ENCODE results near the gene APBA1. TPM values are rescaled to one million over a fixed set of nuclear protein-coding genes. Genes with fewer than 3 reads are reported as not detected.

APBA1 gene
- polyA plus RNA-seq (2013, experiment 1 of 4), result 5.0 TPM
- 6.5 TPM for polyA plus RNA-seq (2013, experiment 2 of 4)
- polyA plus RNA-seq (2013, experiment 3 of 4), result 2.1 TPM
- polyA plus RNA-seq (2013, experiment 4 of 4), result 3.0 TPM

DNA sequence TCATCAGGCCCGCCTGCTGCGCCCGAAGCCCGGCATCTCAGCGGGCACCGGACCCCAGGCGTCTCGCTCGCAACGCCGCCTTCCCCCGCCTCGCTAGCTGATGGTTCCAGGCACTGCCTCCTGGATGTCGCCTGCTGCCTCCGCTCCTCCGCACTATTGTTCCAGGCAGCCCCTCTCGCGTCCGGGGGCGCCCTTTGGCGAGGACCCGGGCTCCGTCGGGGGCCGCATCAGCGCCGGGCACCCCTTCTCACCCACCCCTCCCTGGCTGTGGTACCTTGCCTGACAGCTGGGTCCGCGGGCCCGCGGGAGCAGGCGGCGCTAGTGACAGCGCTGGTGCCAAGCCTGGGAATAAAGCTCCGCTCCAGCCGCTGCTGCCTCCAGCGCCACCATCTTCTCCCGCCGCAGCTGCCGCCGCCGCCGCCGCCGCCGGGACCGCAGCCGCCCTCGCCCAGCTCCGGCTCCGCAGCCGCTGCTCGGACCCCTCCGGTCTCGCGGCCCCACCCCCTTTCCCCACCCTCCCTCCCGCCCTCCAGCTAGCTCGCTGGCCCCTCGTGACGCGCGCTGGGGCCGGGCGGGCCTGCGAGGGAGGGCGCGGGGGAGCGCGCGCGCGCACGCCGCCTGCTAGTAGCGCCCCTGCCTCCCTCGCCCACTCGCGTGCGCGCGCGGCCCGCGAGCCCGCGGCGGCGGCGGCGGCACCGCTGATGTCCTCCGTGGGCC lies at the start of gene APBA1:
TSS of gene APBA1 (minus strand) at position 493 of the 717 bp plus-strand sequence.
- WGBS, 2 experiments, result 0% methylated on average over 91 to 92 of the region's 92 CpGs
- Histone ChIP-seq H3K4me1 (ENCODE audit: control insufficient read depth, insufficient read depth, low read length) (peaks cover 8% of the 10 kb centered on the region), H3K9me3 (ENCODE audit: control insufficient read depth, low read length) (no peaks in the 10 kb centered on the region), H3K27ac (ENCODE audit: insufficient read depth, low read depth, low read length, poor library complexity, severe bottlenecking) (no peak within 1 kb of the TSS), H3K27me3 (ENCODE audit: control insufficient read depth, insufficient read depth, low read length, poor library complexity, severe bottlenecking) (peaks cover 20% of the 10 kb centered on the region), H3K4me3 (ENCODE audit: insufficient read depth, low read depth, low read length) (peak within 1 kb of the TSS; percentile 69), H3K36me3 (ENCODE audit: control insufficient read depth, insufficient read depth, low read length) (no peaks in the 10 kb centered on the region)

DNA sequence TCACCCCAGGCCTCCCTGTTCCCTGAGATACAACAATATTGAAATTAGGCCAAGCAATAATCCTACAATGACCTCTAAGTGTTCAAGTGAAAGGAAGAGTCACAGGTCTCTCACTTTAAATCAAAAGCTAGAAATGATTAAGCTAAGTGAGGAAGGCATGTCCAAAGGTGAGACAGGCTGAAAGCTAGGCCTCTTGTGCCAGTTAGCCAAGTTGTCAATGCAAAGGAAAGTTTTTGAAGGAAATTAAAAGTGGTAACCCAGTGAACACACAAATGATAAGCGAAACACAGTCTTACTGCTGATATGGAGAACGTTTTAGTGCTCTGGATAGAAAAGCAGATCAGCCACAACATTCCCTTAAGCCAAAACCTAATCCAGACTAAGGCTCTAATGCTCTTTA lies 47.8 kb upstream of the APBA1 start:
- Histone ChIP-seq H3K4me3 (ENCODE audit: insufficient read depth, low read depth, low read length) (no peak overlapping the region), H3K36me3 (ENCODE audit: control insufficient read depth, insufficient read depth, low read length) (peaks cover 27% of the 10 kb centered on the region), H3K4me1 (ENCODE audit: control insufficient read depth, insufficient read depth, low read length) (no peaks in the 10 kb centered on the region), H3K27me3 (ENCODE audit: control insufficient read depth, insufficient read depth, low read length, poor library complexity, severe bottlenecking) (no peaks in the 10 kb centered on the region), H3K9me3 (ENCODE audit: control insufficient read depth, low read length) (no peaks in the 10 kb centered on the region), H3K27ac (ENCODE audit: insufficient read depth, low read depth, low read length, poor library complexity, severe bottlenecking) (no peak overlapping the region)
- 78 to 87% methylated on average over 2 of the region's 2 CpGs for WGBS, 2 experiments

DNA sequence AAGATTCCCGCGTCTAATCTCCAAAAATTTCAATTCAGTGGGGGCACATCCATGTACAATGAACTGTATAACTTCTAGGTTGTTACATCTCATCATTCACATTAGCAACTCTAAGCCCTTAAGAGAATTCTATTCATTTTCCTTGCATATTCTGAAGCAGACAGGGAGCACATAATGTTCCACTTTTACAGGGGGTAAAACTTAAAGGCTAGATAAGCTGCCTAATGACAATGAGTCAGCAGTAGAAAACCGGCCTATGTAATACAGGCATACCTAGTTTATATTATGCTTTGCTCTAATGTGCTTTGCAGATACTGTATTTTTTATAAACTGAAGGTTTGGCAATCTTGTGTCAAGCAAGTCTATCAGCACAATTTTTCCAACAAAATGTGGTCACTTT lies 47.2 kb upstream of the APBA1 start:
- 93 to 98% methylated on average over 3 of the region's 3 CpGs for WGBS, 2 experiments
- H3K4me1 ChIP-seq (ENCODE audit: control insufficient read depth, insufficient read depth, low read length), result no peaks in the 10 kb centered on the region
- no peak overlapping the region for H3K4me3 ChIP-seq (ENCODE audit: insufficient read depth, low read depth, low read length)
- H3K27me3 ChIP-seq (ENCODE audit: control insufficient read depth, insufficient read depth, low read length, poor library complexity, severe bottlenecking), result no peaks in the 10 kb centered on the region
- H3K27ac ChIP-seq (ENCODE audit: insufficient read depth, low read depth, low read length, poor library complexity, severe bottlenecking), result no peak overlapping the region
- no peaks in the 10 kb centered on the region for H3K9me3 ChIP-seq (ENCODE audit: control insufficient read depth, low read length)
- peaks cover 27% of the 10 kb centered on the region for H3K36me3 ChIP-seq (ENCODE audit: control insufficient read depth, insufficient read depth, low read length)

DNA sequence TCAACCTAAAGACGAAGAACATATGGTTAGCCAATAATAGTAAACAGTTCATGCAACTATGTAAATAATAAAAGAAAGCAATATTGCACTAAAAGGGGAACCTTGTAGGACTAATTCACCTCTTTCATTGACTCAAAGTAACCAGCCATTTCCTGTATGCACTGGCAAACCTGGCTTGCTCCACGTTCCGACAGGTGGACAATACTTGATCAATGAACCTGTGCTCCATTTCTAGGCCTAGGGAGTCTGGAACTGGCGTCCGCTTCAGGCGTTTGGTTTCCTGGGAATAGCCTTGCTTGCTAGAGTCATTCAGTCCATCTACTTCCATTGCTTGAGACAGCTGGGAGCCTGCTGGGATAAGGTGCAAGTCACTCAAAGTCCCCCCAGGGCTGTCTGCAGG lies 46.0 kb upstream of the APBA1 start:
- Histone ChIP-seq H3K4me1 (ENCODE audit: control insufficient read depth, insufficient read depth, low read length) (no peaks in the 10 kb centered on the region), H3K36me3 (ENCODE audit: control insufficient read depth, insufficient read depth, low read length) (peaks cover 25% of the 10 kb centered on the region), H3K9me3 (ENCODE audit: control insufficient read depth, low read length) (no peaks in the 10 kb centered on the region), H3K27me3 (ENCODE audit: control insufficient read depth, insufficient read depth, low read length, poor library complexity, severe bottlenecking) (no peaks in the 10 kb centered on the region), H3K4me3 (ENCODE audit: insufficient read depth, low read depth, low read length) (no peak overlapping the region), H3K27ac (ENCODE audit: insufficient read depth, low read depth, low read length, poor library complexity, severe bottlenecking) (no peak overlapping the region)
- 95% methylated on average over 5 of the region's 6 CpGs for WGBS, 2 experiments

DNA sequence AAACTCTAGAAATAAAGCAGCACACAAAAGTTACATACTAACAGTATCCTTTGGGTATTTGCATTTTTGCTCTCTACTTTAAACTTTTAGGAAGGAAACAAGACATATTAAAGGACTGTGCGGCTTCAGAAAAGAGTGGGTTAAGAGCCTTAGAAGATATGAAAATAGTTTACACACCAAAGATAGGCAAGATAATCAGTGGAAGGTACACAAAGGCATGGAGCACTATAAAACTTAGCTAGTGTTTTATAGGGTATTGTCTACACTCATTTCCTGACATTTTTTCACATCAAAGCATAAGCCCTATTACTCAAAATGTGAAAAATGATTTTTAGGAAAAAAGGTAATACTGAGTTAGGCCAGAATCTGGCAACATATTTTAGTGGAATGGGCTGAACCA lies 43.7 kb upstream of the APBA1 start:
- no peak overlapping the region for H3K27ac ChIP-seq (ENCODE audit: insufficient read depth, low read depth, low read length, poor library complexity, severe bottlenecking)
- peaks cover 7% of the 10 kb centered on the region for H3K36me3 ChIP-seq (ENCODE audit: control insufficient read depth, insufficient read depth, low read length)

DNA sequence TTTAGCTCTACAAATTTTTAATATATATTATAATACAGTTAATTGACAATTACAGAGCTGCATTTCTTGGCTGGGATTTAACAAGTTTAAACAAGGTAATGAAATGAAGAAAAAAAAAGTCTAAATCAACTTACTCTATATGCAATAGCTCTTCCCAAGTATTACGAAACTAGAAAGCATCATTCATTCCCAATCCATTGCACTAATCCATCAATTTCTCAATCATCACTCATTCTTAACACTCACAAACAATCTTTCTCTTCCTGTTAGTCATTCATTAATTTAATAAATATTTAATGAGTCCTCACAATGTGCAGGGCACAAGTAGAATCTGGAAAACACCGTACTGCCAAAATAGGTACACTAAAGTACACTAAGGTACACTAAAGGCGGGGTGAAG lies 42.9 kb upstream of the APBA1 start:
- Histone ChIP-seq H3K27me3 (ENCODE audit: control insufficient read depth, insufficient read depth, low read length, poor library complexity, severe bottlenecking) (no peaks in the 10 kb centered on the region), H3K4me3 (ENCODE audit: insufficient read depth, low read depth, low read length) (no peak overlapping the region), H3K36me3 (ENCODE audit: control insufficient read depth, insufficient read depth, low read length) (peaks cover 7% of the 10 kb centered on the region), H3K4me1 (ENCODE audit: control insufficient read depth, insufficient read depth, low read length) (no peaks in the 10 kb centered on the region), H3K27ac (ENCODE audit: insufficient read depth, low read depth, low read length, poor library complexity, severe bottlenecking) (no peak overlapping the region), H3K9me3 (ENCODE audit: control insufficient read depth, low read length) (no peaks in the 10 kb centered on the region)
- WGBS, 2 experiments, result 91 to 100% methylated on average over 3 of the region's 3 CpGs

More for the DNA sequence above, 43.7 kb upstream of the APBA1 start:
- Histone ChIP-seq H3K9me3 (ENCODE audit: control insufficient read depth, low read length) (no peaks in the 10 kb centered on the region), H3K27me3 (ENCODE audit: control insufficient read depth, insufficient read depth, low read length, poor library complexity, severe bottlenecking) (no peaks in the 10 kb centered on the region), H3K4me1 (ENCODE audit: control insufficient read depth, insufficient read depth, low read length) (no peaks in the 10 kb centered on the region), H3K4me3 (ENCODE audit: insufficient read depth, low read depth, low read length) (no peak overlapping the region)
- 91 to 100% methylated on average over 1 of the region's 1 CpG for WGBS, 2 experiments

DNA sequence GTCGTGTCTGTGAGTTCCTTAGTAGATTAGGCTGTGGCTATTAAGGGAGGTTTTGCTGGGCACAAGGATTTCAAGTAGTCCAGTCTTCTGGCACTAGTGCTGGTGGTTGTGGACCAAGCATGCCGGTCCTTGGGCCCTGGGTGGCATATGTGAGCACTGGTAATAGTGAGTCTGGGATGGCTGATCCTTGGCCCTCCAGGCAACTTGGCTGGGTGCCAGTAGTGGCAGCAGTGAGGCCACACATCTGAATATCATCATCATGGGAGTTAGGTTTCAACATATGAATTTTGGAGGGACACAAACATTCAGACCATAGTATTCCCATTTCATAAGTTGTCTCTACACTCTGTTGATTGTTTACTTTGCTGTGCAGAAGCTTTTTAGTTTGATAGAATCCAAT lies 25.3 kb upstream of the APBA1 start:
- no peaks in the 10 kb centered on the region for H3K36me3 ChIP-seq (ENCODE audit: control insufficient read depth, insufficient read depth, low read length)
- no peak overlapping the region for H3K27ac ChIP-seq (ENCODE audit: insufficient read depth, low read depth, low read length, poor library complexity, severe bottlenecking)
- no peak overlapping the region for H3K4me3 ChIP-seq (ENCODE audit: insufficient read depth, low read depth, low read length)
- 89 to 94% methylated on average over 2 of the region's 2 CpGs for WGBS, 2 experiments
- no peaks in the 10 kb centered on the region for H3K9me3 ChIP-seq (ENCODE audit: control insufficient read depth, low read length)
- H3K27me3 ChIP-seq (ENCODE audit: control insufficient read depth, insufficient read depth, low read length, poor library complexity, severe bottlenecking), result no peaks in the 10 kb centered on the region
- H3K4me1 ChIP-seq (ENCODE audit: control insufficient read depth, insufficient read depth, low read length), result no peaks in the 10 kb centered on the region

DNA sequence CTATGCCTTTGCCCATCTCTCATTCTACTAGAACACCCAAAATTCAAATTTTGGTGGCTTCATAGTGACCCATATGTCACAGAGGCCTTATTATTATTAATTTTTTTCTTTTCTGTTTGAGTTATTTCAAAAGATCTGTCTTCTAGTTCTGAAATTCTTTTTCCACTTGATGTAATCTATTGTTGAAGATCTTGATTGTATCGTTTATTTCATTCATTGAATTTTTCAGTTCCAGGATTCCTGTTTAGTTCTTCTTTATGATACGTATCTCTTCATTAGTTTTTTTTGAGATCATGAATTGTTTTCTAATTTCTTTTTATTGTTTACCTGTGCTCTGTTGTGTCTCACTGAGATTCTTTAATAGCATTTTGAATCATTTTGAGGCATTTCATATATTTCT lies 24.6 kb upstream of the APBA1 start:
- Histone ChIP-seq H3K36me3 (ENCODE audit: control insufficient read depth, insufficient read depth, low read length) (no peaks in the 10 kb centered on the region), H3K27me3 (ENCODE audit: control insufficient read depth, insufficient read depth, low read length, poor library complexity, severe bottlenecking) (no peaks in the 10 kb centered on the region), H3K9me3 (ENCODE audit: control insufficient read depth, low read length) (no peaks in the 10 kb centered on the region), H3K4me3 (ENCODE audit: insufficient read depth, low read depth, low read length) (no peak overlapping the region), H3K4me1 (ENCODE audit: control insufficient read depth, insufficient read depth, low read length) (no peaks in the 10 kb centered on the region), H3K27ac (ENCODE audit: insufficient read depth, low read depth, low read length, poor library complexity, severe bottlenecking) (no peak overlapping the region)
- 90 to 97% methylated on average over 2 of the region's 2 CpGs for WGBS, 2 experiments

DNA sequence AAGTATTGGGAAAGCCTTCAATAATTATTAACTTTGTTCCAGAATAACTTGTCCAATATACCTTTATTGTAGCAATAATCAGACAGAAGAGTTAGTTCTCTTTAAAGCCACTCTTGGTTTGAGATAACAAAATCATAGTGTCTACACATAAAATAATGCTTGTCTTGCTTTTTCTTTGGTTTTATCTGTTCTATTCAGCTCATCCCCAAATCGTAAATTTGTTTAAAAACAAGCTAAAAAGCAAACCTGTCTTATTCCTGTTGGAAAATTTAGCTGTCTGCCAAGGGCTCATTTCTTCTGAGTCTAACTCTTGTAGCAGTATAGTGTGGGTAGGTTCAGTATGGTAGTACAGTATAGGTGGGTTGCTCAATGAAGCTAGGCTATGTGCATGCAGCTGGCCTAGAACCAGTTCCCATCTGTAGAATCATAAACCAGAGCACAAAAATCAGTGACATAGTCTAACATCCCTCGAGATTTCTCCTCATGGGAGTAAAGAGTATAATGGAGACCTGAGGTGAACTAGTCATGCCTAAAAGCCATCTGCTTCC lies 17.9 kb upstream of the APBA1 start:
- no peak overlapping the region for H3K4me3 ChIP-seq (ENCODE audit: insufficient read depth, low read depth, low read length)
- H3K36me3 ChIP-seq (ENCODE audit: control insufficient read depth, insufficient read depth, low read length), result no peaks in the 10 kb centered on the region
- WGBS, 2 experiments, result 94 to 95% methylated on average over 2 of the region's 2 CpGs
- no peak overlapping the region for H3K27ac ChIP-seq (ENCODE audit: insufficient read depth, low read depth, low read length, poor library complexity, severe bottlenecking)
- no peaks in the 10 kb centered on the region for H3K4me1 ChIP-seq (ENCODE audit: control insufficient read depth, insufficient read depth, low read length)
- H3K27me3 ChIP-seq (ENCODE audit: control insufficient read depth, insufficient read depth, low read length, poor library complexity, severe bottlenecking), result no peaks in the 10 kb centered on the region
- H3K9me3 ChIP-seq (ENCODE audit: control insufficient read depth, low read length), result no peaks in the 10 kb centered on the region

DNA sequence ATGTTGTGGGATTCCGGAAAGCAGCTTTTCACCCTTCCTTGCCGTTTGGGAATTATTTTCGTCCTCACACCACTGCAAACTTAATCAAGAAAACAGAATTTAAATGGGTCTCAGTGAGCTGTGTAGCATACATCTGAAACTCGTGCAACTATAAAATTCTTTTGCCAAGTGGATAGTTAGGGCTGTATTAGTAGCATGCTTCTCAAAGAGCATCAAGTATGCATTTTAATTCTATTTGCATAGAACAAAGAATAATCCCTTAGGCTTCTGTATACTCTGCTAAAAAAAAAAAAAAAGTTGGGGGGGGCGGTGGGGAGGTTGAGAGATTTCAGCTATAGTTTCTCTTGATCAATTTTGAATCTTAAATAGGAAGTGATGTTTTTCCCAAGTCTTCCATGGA lies 11.8 kb upstream of the APBA1 start:
- no peaks in the 10 kb centered on the region for H3K4me1 ChIP-seq (ENCODE audit: control insufficient read depth, insufficient read depth, low read length)
- no peak overlapping the region for H3K27ac ChIP-seq (ENCODE audit: insufficient read depth, low read depth, low read length, poor library complexity, severe bottlenecking)
- no peaks in the 10 kb centered on the region for H3K9me3 ChIP-seq (ENCODE audit: control insufficient read depth, low read length)
- no peaks in the 10 kb centered on the region for H3K36me3 ChIP-seq (ENCODE audit: control insufficient read depth, insufficient read depth, low read length)
- H3K27me3 ChIP-seq (ENCODE audit: control insufficient read depth, insufficient read depth, low read length, poor library complexity, severe bottlenecking), result no peaks in the 10 kb centered on the region
- 93 to 94% methylated on average over 5 of the region's 5 CpGs for WGBS, 2 experiments
- H3K4me3 ChIP-seq (ENCODE audit: insufficient read depth, low read depth, low read length), result no peak overlapping the region

Data from ectodermal cell (in vitro differentiated cells).